ENCODE results near the gene TICAM1. TPM values are rescaled to one million over a fixed set of nuclear protein-coding genes. Genes with fewer than 3 reads are reported as not detected.
A peak's percentile ranks its signal among the peaks of the same experiment; 100 is the strongest.

TICAM1 gene
- total and polyA plus RNA-seq, 2 of the 13 experiments (the other 11 are each of a cell fraction or from before 2014, with no cell fraction given), result 0.33 to 0.95 TPM

GRCh38 chr19:4851551-4852290 lies 20.2 kb upstream of the TICAM1 start (continued):
- no peak for TF ChIP-seq SOX6 (IDR thresholded peaks at IDR 0.05)
- peak; percentile 55; the same call in 1 of the 2 replicates for TF ChIP-seq SOX6 (CRISPR knock-in tag; IDR thresholded peaks at IDR 0.05)
- 0 out of 2 replicates have a peak, but pooled peaks have one; percentile 26 for TF ChIP-seq ZSCAN5A (CRISPR knock-in tag; IDR thresholded peaks at IDR 0.05; ENCODE audit: borderline replicate concordance)
- TF ChIP-seq ZBTB20 (CRISPR knock-in tag; IDR thresholded peaks at IDR 0.05; ENCODE audit: borderline replicate concordance, low read depth), result no peak
- TF ChIP-seq ATF3 (CRISPR knock-in tag; IDR thresholded peaks at IDR 0.05), result peak; percentile 38; the same call in 1 of the 2 replicates
- TF ChIP-seq ZFYVE20 (CRISPR knock-in tag; IDR thresholded peaks at IDR 0.05; ENCODE audit: borderline replicate concordance, low read depth), result no peak
- no peak for TF ChIP-seq ATF6 (CRISPR knock-in tag; conservative IDR thresholded peaks at IDR 0.05)
- TF ChIP-seq SP4 (CRISPR knock-in tag; IDR thresholded peaks at IDR 0.05), result no peak
- 0 out of 2 replicates have a peak, but pooled peaks have one; percentile 50 for TF ChIP-seq ZNF501 (CRISPR knock-in tag; IDR thresholded peaks at IDR 0.05)
- no peak for TF ChIP-seq ZNF326 (CRISPR knock-in tag; IDR thresholded peaks at IDR 0.05; ENCODE audit: borderline replicate concordance)
- TF ChIP-seq HES4 (CRISPR knock-in tag; IDR thresholded peaks at IDR 0.05; ENCODE audit: borderline replicate concordance), result no peak
- TF ChIP-seq JARID2 (CRISPR knock-in tag; IDR thresholded peaks at IDR 0.05; ENCODE audit: insufficient replicate concordance), result no peak
- TF ChIP-seq KLF11 (CRISPR knock-in tag; IDR thresholded peaks at IDR 0.05), result 0 out of 2 replicates have a peak, but pooled peaks have one; percentile 37
- no peak for TF ChIP-seq DDIT3 (CRISPR knock-in tag; IDR thresholded peaks at IDR 0.05)
- TF ChIP-seq ZNF549 (CRISPR knock-in tag; IDR thresholded peaks at IDR 0.05), result no peak
- TF ChIP-seq THAP8 (CRISPR knock-in tag; IDR thresholded peaks at IDR 0.05; ENCODE audit: borderline replicate concordance), result no peak
- TF ChIP-seq ZBTB8A (CRISPR knock-in tag; IDR thresholded peaks at IDR 0.05; ENCODE audit: borderline replicate concordance, low read depth), result no peak
- peak; percentile 67 for TF ChIP-seq ZFP91 (CRISPR knock-in tag; IDR thresholded peaks at IDR 0.05; ENCODE audit: borderline replicate concordance)
- TF ChIP-seq ZNF484 (CRISPR knock-in tag; IDR thresholded peaks at IDR 0.05; ENCODE audit: borderline replicate concordance, low read depth), result no peak
- no peak for TF ChIP-seq MXD1 (CRISPR knock-in tag; IDR thresholded peaks at IDR 0.05)
- no peak for TF ChIP-seq KLF6 (CRISPR knock-in tag; IDR thresholded peaks at IDR 0.05)
- no peak for TF ChIP-seq AKAP8 (CRISPR knock-in tag; IDR thresholded peaks at IDR 0.05)

Measured in HepG2 (cell line).